NCI-H524 (cell line): ENCODE data around the gene COL5A2.

Experiments used
- DNase-seq, 2 experiments: peaks; one replicate each; lab custom pipeline; 2025; lab: John Stamatoyannopoulos, UW

Gene COL5A2

DNA sequence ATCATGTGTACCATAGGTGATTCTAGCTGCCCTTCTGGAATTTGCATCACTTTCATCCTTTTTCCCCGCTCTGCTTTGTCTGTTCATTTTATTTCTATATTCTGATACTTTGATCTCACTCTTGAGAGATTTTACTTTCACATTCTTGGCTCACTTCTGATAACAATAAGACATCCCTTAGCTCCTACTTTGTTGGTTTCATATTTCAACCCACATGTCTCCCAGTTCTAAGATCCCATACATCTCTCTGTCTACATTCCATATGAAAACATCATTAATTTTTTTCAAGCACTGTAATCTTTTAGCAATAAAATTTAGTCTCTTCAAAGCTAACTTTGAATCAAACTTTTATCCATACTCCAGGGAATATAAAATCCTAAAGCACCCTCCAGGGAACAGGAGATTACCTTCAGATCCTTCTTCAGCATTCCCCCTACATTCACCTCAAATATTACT is 129.8 kb downstream of the COL5A2 start:
- DNase-seq, result peak in 1 of 2 experiments; percentile 11

DNA sequence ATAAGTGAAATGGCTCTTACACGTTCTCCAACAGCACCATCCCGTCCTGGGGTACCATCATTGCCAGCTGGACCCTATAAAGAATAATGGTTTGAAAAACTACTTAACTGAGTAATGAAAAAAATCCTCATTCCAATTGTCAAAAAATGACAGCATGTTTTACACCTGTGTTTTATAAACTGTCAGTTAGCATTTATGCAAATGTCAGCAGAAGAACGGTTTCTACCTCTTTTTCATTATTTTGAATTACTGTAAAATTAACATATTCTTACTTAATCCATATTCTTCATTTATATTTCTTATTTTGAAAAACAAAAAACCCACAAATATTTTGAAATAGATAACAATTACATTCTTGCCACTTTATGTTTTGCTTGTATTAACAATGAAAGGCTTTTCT is 131.4 kb downstream of the COL5A2 start:
- no peak for DNase-seq

DNA sequence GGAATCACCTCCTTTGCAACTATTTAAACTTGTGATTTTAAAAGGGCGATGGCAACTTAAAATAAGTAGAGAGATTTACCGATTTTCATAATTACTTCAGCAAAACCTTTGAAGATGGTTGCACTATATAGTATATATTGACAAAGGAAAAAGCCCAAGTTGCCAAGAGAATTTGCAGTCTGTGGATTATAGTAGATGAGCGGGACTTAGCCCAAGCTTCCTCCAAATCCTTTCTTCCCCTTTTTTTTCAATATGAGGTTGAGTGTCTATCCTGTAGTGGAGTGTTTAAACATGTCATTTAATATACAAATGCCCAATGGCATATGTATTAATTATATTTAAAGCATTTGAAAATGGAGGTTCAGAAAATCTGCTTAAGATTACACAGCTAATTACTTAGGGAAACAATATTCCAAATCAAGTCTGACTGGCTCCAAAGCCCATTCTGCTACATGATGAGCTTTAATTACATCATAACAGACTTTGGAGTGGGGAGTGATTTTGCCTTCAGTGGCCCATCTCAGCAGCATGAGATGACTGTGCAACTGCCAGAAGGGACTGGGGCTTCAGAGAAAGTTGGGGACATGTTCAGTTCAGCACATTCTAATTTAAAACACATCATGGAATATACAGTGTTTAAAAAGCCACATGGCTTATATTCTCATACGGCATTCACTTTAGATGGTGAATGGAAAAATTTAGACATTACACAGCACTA is 132.2 kb downstream of the COL5A2 start:
- DNase-seq, result peak in 1 of 2 experiments; percentile 18

DNA sequence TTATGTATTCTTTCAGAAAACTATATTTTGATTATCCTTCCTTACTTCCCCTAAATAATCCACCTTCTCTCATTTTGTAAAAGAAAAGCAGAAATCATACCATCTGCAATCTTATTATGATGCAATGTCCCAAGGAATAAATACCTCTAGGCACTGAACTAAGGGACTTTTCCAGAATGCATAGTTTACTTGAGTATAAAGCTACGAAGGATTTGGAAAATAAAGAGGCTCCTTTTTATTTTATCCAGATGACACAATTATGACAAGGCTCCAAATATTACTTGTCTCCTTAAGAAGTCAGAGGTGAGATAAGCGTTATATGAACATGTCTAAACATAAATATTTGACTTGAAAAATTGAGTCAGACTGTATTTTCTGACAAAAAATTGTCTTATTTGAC is 133.2 kb downstream of the COL5A2 start:
- no peak for DNase-seq

DNA sequence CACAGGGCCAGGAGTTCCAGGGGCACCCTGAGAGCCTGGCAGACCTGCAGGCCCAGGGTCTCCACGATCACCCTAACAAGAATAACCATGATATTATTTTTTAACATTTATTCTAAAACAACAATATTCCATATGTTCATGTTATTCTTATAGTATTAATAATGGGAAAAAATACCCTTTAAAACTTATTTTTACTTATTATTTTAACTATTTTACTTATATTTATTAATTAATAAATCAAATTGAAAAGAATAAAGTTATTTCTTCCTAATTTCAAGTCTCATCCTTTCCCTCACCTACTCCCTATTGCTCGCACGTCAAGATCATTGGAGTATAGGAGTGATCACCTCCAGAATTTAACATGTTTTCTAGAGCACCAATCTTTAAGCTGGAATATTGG is 133.7 kb downstream of the COL5A2 start:
- DNase-seq, result no peak

DNA sequence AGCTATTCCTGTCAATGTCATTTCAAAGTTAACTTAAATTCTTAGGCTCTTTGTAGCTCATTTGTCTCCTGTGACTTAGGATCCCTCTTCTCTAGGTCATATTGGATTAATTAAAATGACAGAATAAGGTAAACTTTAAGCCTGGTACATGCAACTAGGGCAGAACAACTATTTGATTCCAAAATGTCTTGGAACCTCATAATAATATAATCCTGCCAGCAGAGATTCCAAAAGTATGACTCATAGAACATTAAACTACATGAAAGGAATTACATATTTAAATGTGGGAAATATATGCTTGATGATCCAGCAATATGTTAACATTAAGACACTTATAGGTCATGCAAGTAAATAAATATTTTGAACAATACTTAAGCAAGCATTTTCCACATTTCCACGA is 142.0 kb downstream of the COL5A2 start:
- no peak for DNase-seq

DNA sequence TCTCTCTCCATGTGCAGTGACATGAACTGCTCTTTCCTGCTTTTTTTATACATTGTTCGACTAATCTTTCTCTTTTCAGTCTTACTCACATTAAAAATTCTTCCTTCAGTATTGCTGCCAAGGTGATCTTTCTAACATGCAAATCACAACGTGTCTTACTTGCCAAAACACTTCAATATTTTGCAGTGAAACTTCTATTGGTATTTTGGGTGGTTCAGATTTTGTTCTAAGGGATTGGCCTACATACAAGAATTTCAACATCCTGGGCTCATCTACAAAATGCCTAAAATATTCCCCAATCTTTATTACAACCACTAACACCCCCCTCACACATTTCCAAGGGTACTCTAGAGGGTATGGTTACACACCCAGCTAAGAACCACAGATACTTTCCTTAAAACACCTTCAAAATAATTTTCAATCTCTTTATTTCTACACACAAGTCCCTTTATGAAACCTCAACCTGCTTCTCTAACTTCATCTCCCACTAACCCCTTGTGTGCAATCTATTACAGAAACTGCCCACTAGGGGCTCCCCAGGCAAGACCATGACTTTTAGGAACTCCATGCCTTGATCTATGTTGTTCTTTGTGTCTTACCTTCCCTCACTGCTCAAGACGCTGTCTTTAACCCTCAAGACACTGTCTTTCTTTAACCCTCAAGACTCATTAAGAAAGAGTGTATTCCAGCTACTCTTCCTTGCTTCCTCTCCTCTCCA is 154.5 kb downstream of the COL5A2 start:
- DNase-seq, result no peak

DNA sequence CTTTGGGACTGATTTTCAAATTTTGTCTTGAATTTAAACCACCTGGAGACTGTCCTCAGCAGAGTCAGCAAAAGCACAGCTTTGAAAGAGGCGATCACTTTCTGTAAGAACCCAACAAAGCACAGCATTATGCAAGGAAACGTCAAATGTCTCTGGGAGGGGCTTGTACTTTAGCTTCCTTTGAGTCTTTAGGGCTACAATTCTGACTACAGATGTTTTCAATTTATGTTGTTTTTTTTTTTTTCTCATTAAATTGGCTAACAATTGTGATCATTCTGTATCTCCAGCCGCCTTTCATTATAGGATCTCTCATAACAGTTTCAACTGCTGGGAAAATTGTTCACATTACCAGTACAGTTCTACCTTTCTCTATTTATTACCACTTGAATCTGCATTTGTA is 157.1 kb downstream of the COL5A2 start:
- no peak for DNase-seq

DNA sequence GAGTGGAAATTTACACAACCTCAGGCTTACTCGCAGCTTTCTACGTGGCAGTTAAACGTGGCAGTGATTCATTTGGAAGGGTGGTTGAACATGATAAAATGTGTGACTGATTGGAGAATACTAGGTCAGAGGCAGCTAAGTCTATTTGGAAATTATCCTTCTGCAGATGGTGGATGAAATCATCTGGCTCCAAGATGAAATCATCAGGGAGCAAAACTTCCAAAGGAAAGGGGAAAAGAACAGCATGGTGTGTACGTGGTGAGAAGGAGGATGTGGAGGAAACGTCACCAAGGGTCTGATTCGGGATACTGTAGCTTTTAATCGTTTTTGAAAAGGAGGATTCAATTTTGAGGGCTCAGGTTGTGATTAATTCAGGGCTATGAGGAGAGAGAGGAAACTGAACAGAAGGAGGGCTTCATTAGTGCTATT is 157.5 kb downstream of the COL5A2 start:
- DNase-seq, result no peak

DNA sequence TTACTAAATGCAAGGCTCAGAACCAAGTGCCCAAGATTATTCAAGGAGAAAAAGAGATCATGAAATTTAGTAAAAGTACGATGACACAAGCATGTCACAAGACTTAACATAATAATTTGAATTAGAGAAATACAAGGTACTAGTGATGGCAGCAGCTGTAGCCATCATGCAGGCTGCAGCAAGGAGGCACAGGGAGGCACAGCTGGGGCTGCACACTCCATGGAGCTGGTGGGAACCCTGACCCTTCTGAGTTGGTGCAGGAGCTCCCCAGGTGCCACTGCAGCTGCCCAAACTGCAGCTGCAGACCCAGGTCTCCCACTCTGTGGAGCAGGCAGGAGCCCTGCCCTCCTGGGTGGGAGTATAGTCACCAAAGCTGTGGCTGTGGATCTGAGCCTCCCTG is 159.4 kb downstream of the COL5A2 start:
- DNase-seq, result no peak

DNA sequence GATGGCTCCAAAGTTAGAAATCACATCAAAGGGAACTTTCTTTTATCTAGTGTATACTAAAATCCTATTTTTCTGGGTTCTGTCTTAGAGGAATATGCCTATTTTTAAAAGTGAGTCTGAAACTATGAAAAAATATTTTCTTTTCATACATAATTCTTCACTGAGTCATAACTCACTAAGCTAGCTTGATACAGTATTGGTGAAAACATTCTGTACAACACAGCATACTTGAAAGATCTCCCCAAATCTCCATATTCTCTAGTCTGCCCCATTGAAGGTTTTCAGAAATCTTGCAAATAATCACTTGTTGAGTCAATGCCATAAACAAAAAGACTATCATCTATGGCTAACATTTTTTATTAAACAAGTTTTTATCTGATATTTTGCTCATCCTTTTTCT is 160.9 kb downstream of the COL5A2 start:
- DNase-seq, result no peak

DNA sequence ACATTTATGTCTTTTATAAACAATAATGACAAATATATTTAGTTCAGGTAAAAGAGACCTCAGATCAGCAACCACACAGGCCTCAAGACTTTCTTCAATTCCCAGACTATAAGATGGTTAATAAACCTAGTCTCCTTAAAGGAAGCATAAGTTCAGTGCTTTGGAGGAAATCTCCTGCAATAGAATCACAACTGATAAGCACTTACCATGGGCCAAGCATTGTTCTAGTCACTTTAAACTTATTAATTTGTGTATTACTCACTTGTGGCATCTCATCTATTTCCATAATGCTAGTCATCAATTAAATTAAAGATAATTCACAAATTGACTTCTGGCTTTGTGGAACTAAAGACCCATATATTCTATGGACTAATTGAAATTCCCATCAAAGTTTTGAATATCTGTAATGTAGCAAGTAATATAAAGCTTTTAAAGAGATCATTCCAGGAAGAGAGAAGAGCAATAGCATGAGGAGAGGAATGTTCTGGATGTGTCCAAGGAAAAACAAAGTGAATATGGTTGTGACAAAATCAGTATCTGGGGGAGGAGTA is 163.2 kb downstream of the COL5A2 start:
- DNase-seq, result no peak

DNA sequence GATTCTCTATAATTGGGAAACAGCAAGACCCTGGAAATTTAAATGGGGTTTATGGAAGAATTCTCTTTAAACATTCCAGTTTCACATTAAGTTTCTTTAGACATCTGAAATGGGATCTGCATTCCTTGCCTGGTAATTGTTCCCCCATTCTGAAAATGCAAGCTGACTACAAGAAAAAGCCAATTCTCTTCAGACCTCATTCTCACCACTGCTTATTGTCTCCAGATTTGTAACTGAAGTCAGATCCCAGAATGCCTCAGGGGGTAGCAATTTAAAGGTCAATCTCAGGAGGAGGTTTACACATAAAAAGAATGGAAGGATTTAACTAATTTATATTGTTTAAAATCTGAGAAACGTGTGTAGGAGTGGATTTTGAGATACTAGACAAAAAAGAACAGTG is 164.2 kb downstream of the COL5A2 start:
- no peak for DNase-seq

DNA sequence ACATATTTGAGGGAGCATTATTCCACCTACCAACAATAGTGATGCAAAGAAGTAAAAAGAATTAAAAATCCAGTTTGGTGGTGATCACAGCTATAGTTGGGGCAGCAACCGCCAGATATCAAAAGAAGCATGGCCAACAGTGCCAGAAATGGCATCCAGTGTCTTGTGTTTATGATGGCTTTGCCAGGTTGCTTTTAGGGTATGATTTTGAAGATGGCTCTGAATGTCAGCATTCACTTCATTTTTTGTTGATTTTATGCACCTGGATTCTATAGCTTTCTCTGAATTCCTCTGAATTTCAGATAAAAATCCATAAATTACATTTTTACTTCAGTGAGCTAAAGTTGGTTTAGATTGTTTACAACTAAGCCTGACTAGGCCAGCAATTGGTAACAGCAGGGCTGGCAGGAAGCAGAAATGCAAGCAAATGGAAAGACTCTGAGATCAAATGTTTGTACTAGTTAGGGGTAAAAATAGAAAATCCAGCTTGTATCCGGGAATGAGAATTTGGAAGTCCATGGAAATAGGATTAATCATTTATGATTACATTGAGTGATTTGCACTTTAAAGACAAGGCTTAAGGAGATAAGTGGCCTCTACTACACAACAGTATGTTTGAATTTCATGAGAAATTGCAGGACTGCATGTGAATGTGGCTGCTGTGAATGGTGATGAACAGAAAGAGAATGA is 165.0 kb downstream of the COL5A2 start:
- DNase-seq, result no peak

DNA sequence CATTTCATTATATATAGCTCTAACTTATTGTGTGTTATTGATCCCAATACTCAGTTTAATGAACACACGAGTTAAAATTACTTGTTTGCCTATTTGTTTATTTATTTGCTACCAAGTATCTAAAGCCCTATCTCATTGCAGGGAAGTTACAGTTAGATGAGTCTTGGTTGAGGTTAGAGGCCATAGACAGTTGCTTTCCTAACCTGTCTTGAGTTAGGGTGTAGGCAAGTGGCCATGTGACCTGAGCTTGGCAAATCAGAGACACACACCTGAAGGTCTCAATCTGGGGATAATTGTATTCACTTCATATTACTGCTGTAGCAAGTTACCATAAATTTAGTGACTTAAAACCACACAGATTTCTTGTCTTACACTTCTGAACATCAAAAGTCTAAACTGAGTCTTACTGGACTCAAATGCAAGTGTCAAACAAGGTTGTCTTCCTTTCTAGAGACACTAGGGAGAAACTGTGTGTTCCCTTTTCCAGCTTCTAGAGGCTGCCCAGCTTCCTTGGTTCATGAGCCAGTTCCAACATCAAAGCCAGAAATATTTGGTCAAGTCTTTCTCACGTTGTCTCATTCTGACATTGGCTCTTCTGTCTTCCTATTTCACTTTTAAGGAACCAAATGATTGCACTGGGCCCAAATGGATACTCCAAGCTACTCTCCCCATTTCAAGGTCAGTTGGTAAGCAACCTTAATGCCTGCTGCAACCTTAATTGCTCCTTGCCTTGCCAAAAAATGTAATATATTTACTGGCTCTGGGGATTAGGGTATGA is 165.7 kb downstream of the COL5A2 start:
- DNase-seq, result no peak

DNA sequence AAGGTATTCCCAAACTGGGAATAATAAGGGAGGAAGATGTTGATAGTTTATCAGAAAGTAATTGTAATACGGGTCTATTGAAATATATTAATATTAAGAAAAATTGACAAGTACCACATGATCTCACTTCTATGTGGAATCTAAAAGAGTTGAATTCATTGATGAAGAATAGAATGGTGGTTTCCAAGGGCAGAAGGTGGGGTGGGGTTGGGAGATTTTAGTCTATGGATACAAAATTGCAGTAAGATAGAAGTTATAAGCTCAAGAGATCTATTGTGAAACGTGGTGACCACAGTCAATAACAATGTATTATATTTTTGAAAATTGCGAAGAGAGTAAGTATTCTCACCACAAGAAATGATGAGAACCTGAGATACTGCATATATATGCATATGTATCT is 166.5 kb downstream of the COL5A2 start:
- no peak for DNase-seq

DNA sequence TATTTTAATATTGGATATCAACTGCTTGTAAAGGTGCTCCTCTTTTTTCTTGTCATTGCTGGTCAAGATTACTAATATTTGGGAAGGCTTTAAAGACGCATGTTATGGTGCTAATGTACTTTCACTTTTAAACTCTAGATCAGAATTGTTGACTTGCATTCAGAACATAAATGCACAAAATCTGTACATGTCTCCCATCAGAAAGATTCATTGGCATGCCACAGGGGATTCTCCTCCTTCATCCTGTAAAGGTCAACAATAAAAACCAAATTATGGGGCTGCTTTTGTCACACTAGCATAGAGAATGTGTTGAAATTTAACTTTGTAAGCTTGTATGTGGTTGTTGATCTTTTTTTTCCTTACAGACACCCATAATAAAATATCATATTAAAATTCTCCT is 167.2 kb downstream of the COL5A2 start:
- DNase-seq, result no peak

DNA sequence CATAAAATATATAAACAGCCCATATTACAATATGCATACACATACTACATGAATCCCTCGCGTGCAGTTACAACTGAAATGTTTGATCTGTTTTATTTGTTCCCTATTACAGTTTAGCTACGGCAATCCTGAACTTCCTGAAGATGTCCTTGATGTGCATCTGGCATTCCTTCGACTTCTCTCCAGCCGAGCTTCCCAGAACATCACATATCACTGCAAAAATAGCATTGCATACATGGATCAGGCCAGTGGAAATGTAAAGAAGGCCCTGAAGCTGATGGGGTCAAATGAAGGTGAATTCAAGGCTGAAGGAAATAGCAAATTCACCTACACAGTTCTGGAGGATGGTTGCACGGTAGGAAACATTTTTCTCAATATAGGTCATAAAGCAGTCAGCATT is 169.0 kb downstream of the COL5A2 start:
- no peak for DNase-seq

DNA sequence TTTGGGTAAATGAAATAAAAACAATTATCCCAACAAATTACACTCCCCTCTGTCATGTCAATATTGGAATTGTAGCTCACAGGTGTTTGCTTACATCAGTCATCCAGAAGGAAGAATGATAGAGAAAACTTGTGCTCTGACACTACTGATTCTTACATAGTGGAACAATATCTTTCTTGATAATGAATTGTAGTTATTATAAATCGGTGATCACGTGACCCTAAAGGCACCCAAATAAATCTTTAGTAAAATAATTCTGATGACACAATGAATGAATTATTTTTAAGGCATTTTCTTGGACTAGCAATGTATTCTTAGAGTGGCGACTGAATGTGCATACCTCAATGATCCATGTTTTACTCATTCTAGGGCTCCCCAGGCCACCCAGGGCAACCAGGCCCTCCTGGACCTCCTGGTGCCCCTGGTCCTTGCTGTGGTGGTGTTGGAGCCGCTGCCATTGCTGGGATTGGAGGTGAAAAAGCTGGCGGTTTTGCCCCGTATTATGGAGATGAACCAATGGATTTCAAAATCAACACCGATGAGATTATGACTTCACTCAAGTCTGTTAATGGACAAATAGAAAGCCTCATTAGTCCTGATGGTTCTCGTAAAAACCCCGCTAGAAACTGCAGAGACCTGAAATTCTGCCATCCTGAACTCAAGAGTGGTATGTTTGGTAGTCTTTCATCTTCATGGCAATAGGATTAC is 170.9 kb downstream of the COL5A2 start:
- DNase-seq, result no peak

DNA sequence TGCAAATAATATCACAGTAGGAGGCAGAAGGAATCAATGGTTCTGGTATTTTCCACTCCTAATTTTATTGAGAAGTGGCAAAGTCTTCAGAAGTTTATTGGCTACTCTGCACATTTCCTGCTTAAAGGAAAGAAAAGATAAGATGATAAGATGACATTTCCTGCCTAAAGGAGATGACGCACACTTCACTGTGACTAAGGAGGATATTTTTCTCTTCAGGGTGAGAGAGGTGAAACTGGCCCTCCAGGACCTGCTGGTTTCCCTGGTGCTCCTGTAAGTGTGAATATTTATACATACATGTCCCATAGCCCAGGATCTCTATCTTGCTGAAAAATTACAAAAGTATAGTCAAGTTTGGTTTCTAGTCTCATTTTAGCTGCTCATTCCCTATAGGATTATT is 177.5 kb downstream of the COL5A2 start:
- DNase-seq, result no peak

DNA sequence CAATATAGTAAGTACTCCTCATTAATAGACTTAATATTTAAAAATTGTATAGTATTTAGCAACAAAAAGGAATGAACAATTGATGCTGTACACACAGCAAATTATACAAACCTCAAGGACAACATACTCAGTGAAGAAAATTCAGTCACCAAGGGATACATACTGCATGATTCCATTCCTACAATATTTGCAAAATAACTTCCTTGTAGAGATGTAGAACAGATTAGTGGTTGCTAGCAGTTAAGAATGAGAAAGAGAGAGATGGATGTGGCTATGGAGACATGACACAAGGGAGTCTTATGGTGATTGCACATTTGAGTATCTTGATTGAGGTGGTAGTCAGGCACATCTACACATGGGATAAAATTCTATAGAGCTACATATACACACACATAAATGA is 179.3 kb downstream of the COL5A2 start:
- DNase-seq, result no peak
